WI38 (cell line): ENCODE results near the gene RAMP2.
"Not testable (repeated sequence)": the region's sequence is repeated elsewhere in the genome, so short reads cannot be mapped to it uniquely, and the experiment has no call there.

Experiments used
- H3K4me3 ChIP-seq: 2 replicates; pipeline ENCODE4 v1.5.1; 2011; ENCODE audit warnings: low read depth, mild to moderate bottlenecking, control low read depth, low read length
- CTCF ChIP-seq: IDR thresholded peaks from 2 replicates; pipeline ENCODE4 v1.5.1; 2012; ENCODE audit warnings: low read depth, mild to moderate bottlenecking, control low read depth, low read length

Gene RAMP2

GRCh38 chr17:42754782-42755181 is 6.2 kb upstream of the RAMP2 start:
- no peak for TF ChIP-seq CTCF
- H3K4me3 ChIP-seq: no peak overlapping the region

DNA sequence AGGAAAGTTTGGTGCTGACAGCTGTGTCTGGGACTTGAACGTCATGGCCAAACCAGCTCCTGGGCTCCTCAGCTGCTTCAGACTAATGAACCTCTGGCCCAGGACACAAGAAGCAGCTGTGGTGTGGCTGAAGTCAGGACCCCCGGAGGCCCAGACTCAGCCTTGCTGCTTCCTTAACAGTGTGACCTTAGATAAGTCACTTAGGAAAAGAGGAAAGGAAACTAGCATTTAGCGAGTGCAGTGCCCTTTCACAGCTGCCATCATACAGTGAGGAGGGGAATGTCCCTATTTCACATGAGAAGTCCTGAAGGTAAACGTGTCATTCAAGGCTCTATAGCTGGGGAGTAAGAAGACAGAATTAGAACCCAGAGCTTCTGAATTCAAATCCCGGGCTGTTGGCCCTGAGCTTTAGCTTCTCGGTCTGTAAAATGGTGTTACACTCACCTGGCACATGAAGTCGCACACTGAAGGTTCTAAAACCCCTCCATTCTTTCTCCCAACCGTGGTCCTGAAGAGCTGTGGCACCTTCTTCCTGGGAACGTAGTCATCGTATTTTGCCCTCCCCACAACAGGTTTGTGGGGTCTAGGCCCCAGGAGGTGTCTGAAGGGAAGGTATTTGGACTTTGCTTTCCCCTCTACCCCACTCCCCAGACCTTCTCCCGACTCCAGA is 910 bp upstream of the RAMP2 start:
- no peak for TF ChIP-seq CTCF
- H3K4me3 ChIP-seq: no peak overlapping the region

- TF ChIP-seq CTCF: no peak
- peak overlapping the region; percentile 48 for H3K4me3 ChIP-seq
Measured at GRCh38 chr17:42761638-42762037, 611 bp downstream of the RAMP2 start.

GRCh38 chr17:42766124-42766523 is 5.1 kb downstream of the RAMP2 start:
- TF ChIP-seq CTCF: no peak
- H3K4me3 ChIP-seq: no peak overlapping the region

GRCh38 chr17:42767512-42767911 is 6.5 kb downstream of the RAMP2 start:
- TF ChIP-seq CTCF: no peak
- no peak overlapping the region for H3K4me3 ChIP-seq

GRCh38 chr17:42768006-42768405 is 7.0 kb downstream of the RAMP2 start:
- not testable (repeated sequence) for H3K4me3 ChIP-seq

DNA sequence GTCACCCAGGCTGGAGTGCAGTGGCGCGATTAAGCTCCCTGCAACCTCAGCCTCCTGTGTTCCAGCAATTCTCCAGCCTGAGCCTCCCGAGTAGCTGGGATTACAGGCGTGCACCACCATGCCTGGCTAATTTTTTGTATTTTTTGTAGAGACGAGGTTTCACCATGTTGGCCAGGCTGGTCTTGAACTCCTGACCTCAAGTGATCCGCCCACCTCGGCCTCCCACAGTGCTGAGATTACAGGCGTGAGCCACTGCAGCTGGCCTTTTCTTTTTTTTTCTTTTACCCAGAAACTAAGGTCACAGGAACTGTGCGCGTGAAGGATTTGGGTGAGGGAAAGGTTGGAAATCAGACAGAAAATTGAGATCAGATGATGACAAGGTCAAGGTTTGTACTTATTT is 8.9 kb downstream of the RAMP2 start:
- not testable (repeated sequence) for H3K4me3 ChIP-seq

DNA sequence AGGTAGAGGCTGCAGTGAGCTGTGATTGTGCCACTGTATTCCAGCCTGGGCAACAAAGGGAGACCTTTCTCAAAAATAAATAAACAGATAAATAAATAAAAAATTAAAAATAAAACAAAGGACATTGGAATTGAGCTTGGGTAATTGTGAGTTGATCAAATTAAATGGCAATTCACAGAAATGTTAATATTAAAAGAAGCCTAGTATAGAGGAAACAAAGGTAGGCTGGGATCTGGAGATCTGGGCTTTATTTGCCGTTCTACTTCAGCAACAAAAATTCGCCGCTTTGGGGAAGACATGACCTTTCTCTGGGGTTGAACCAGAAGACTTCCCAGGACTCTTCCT is 11.9 kb downstream of the RAMP2 start:
- peak overlapping the region; percentile 79 for H3K4me3 ChIP-seq
- TF ChIP-seq CTCF: no peak
